Measurements from ENCODE around the gene SS18. TPM values are rescaled to one million over a fixed set of nuclear protein-coding genes. Genes with fewer than 3 reads are reported as not detected.
A peak's percentile ranks its signal among the peaks of the same experiment; 100 is the strongest.

SS18 gene
- total RNA-seq, 2 donors from 2014 or later = 47.7 to 54.9 TPM

DNA sequence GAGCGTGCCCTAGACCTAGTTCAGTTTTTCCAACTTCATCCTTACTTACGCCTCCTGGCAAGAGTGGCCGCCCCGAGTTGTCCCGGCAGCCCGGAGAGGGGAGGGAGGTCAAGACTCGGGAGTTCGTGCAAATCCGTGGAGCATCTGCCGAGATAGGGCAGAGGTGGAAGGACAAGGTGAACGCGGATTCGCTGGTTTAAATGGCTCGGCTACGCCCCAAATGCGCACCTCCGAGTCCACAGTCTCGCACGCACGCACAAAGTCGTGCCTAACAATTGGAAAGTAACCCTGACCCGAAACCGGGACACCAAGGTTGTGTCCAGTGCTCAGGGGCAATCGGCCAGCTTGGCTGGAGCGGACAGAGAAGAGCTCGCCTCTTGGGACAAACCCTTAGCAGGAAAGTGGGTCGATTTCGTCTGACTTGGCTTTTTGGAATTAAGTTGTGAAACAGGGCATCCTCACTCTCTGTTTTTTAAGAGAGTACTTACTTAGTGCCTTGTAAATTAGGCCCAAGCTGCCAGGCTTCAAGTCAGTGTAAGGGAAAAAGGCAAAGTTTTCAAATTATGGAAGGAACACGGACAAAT, 726 bp upstream of the SS18 start:
- Histone ChIP-seq H3K4me3 (peak overlapping the region; percentile 80 to 89), H3K4me1 (peaks cover 0 to 18% of the 10 kb centered on the region in 2 donors), H3K9me3 (no peaks in the 10 kb centered on the region), H3K27me3 (no peaks in the 10 kb centered on the region), H3K36me3 (peaks cover 8% of the 10 kb centered on the region), H3K27ac (peak overlapping the region; percentile 96 to 97)
- peak; percentile 74 for DNase-seq (ENCODE audit: low spot score)
- TF ChIP-seq, protein P1, sequence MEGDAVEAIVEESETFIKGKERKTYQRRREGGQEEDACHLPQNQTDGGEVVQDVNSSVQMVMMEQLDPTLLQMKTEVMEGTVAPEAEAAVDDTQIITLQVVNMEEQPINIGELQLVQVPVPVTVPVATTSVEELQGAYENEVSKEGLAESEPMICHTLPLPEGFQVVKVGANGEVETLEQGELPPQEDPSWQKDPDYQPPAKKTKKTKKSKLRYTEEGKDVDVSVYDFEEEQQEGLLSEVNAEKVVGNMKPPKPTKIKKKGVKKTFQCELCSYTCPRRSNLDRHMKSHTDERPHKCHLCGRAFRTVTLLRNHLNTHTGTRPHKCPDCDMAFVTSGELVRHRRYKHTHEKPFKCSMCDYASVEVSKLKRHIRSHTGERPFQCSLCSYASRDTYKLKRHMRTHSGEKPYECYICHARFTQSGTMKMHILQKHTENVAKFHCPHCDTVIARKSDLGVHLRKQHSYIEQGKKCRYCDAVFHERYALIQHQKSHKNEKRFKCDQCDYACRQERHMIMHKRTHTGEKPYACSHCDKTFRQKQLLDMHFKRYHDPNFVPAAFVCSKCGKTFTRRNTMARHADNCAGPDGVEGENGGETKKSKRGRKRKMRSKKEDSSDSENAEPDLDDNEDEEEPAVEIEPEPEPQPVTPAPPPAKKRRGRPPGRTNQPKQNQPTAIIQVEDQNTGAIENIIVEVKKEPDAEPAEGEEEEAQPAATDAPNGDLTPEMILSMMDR (IDR thresholded peaks at IDR 0.05) = no peak

DNA sequence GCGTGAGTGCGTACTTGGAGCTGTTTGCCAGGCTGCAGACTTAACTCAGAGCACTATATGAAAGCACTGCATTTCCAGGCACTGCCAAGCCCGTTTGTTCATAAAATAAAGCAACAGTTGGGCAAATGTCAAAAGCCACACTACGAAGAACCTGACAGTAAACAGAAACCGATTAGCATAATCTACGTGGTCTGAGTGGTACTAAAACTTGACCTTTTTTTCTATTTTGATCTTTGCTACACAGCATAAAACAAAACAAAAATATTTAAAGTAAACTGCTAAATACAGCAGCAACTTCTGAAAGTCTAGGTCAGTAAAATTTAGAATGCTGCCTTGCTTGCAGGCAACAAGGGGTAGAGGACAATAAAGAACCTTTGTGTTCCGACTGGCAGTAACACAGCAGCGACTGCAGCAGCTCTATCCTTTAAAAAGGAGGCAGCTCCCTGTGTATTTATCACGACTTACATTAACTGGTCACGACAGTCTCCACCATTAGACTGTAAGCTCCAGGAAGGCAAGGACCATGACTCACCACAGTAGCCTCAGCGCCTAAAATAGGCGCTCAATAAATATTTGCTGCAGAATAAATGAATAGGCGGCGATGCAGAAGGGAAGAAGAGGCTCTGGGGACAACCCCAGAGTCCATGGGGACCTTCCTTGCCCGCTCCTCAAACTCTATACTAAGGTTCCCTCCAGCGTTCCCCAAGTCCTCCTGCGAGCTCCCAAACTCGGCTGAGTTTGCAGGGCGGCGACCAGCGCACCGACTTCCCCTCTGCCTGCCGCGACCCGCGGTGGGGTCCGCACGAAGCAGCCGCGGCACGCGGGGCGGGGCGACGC, 902 bp downstream of the SS18 start:
- Histone ChIP-seq H3K36me3 (peaks cover 15% of the 10 kb centered on the region), H3K4me3 (peak overlapping the region; percentile 80 to 89)
- TF ChIP-seq, protein P1 (IDR thresholded peaks at IDR 0.05) = no peak

DNA sequence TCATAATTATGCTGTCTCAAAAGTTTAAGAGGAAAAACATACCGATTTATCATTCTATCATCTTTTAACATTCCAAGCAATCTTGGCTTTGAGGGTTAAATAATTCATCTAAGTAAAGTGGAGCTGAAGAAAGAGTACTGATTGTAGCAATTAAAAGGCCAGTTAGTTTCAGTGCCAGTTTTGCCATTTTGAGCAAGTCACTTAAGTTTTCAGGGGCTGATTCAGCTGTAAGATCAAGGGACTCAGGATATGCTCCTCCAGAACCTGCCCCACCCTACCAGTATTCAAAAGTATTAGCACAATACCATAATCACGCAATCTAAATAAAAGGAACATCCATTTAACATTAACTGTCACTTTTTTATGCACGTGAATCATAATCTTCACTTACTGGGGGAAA, 1.9 kb downstream of the SS18 start:
- Histone ChIP-seq H3K27ac (peak overlapping the region in 1 of 2 donors; percentile 5), H3K36me3 (peaks cover 15% of the 10 kb centered on the region), H3K9me3 (no peaks in the 10 kb centered on the region), H3K4me1 (peaks cover 0 to 18% of the 10 kb centered on the region in 2 donors), H3K4me3 (no peak overlapping the region), H3K27me3 (no peaks in the 10 kb centered on the region)
- TF ChIP-seq, protein P1 (IDR thresholded peaks at IDR 0.05) = no peak
- no peak for DNase-seq (ENCODE audit: low spot score)

More for the DNA sequence above, 902 bp downstream of the SS18 start:
- Histone ChIP-seq H3K27me3 (no peaks in the 10 kb centered on the region), H3K4me1 (peaks cover 0 to 18% of the 10 kb centered on the region in 2 donors), H3K27ac (peak overlapping the region; percentile 96 to 97), H3K9me3 (no peaks in the 10 kb centered on the region)
- DNase-seq (ENCODE audit: low spot score) = no peak

DNA sequence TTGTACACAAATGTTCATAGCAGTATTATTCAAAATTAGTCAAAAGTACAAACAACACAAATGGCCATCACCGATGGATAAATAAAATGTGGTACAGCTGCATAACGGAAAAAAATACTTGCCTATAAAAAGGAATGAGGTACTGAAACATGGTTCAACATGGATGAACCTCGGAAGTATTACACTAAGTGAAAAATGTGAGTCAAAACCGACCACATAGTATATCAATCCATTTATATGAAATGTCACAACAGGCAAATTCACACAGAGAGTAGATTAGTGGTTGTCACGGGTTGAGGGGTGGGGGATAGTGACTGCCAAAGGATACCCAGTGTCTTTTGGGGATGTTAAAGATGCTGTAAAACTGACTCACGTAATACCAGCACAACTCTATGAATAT, 3.5 kb downstream of the SS18 start:
- DNase-seq (ENCODE audit: low spot score) = no peak
- Histone ChIP-seq H3K9me3 (no peaks in the 10 kb centered on the region), H3K36me3 (peaks cover 15% of the 10 kb centered on the region), H3K27me3 (no peaks in the 10 kb centered on the region), H3K4me3 (no peak overlapping the region), H3K27ac (no peak overlapping the region), H3K4me1 (peaks cover 0 to 18% of the 10 kb centered on the region in 2 donors)
- TF ChIP-seq, protein P1 (IDR thresholded peaks at IDR 0.05) = no peak

DNA sequence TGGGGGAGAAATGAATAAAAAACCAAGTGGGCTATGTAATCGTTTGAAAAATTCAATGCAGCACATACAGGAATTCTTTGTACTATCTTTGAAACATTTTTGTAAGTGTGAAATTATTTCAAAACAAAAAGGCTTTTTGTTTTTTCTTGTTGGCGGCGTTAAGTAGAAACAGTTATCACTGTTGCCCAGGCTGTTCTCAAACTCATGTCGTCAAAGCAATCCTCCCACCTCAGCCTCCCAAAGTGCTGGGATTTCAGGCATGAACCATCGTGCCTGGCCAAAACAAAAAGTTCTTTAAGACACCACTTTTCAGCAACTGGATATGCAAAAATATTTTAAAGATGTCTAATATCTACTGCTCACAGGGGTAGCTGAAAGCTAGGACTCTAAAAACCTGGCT, 5.4 kb downstream of the SS18 start:
- Histone ChIP-seq H3K27ac (no peak overlapping the region), H3K9me3 (no peaks in the 10 kb centered on the region), H3K4me1 (peaks cover 0 to 18% of the 10 kb centered on the region in 2 donors), H3K4me3 (no peak overlapping the region), H3K27me3 (no peaks in the 10 kb centered on the region), H3K36me3 (peaks cover 15% of the 10 kb centered on the region)
- TF ChIP-seq, protein P1 (IDR thresholded peaks at IDR 0.05) = no peak
- DNase-seq (ENCODE audit: low spot score) = no peak
